GM19467 (cell line): ENCODE measurements around the gene AP5B1.
A peak's percentile ranks its signal among the peaks of the same experiment; 100 is the strongest.

ENCODE experiments used
- ATAC-seq: cut with Tn5 transposase; IDR thresholded peaks from one replicate; pipeline ENCODE4 v1.9.1; 2021; ENCODE audit warnings: mild to moderate bottlenecking, moderate library complexity; ENCODE audit not compliant: unreplicated experiment

Gene AP5B1, protein sequence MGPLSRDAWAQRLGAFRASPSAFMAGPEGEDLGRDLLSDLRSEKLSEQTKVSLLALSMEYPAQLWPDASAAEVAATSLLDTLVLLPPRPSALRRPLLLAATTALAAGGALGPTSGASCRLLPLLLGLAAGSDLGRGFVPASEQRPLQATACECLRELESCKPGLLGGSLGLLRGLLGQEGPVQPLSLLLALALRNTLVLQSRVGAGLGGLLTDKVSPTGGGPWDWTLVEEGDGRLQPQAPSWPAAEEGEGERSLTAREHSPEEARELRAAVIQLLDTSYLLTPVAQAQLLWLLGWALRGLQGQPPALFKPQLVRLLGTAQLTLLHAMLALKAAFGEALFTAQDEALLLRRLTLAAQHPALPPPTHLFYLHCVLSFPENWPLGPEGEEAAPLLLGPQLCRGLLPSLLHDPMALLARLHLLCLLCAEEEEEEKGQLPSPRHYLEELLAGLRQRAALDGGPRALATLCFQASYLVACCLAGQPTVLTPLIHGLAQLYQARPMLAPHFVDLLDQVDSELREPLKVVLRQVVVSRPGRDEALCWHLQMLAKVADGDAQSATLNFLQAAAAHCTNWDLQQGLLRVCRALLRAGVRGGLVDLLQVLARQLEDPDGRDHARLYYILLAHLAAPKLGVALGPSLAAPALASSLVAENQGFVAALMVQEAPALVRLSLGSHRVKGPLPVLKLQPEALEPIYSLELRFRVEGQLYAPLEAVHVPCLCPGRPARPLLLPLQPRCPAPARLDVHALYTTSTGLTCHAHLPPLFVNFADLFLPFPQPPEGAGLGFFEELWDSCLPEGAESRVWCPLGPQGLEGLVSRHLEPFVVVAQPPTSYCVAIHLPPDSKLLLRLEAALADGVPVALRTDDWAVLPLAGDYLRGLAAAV

DNA sequence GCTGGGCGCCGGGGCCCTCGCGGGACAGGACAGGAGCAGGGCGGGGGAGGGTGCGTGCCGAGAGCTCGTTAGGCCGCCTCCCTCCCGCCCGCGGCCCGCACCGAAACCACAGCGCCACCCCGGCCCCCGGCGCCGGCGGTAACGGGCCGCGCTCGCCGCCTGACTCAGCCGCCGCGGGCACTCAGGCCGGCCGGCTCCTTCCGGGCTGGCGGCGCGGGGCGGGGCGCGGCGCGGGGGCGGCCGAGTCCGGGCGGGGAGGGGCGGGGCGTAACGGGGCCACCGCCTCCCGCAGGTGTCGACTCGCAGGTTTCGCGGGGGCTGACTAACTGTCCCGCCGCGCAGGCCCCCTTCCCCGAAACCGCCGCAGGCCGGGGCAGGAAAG, at the start of gene AP5B1:
AP5B1 (minus strand) TSS at position 207 of the 382 bp plus-strand sequence. CDS start 385 bp downstream, outside the sequence.
- peak; percentile 41 for ATAC-seq

DNA sequence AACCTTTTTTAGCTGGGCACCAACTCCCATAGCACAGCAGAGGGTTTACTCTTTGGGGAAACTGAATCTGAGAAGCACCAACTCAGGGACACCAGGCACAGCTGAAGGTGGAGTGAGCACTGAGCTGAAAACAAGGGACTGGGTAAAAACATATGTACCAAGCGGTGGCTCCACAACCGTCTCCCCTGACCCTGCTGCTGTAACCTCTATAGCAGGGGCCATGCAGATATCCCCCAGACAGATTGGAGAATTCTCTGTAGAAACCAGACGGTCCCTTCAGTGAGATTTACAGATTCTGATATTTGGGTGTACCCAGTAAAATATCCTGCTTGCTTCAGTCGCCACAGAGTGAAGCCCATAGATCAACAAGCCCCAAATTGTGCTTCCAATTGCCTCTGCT, 48.7 kb upstream of the AP5B1 start:
- no peak for ATAC-seq

DNA sequence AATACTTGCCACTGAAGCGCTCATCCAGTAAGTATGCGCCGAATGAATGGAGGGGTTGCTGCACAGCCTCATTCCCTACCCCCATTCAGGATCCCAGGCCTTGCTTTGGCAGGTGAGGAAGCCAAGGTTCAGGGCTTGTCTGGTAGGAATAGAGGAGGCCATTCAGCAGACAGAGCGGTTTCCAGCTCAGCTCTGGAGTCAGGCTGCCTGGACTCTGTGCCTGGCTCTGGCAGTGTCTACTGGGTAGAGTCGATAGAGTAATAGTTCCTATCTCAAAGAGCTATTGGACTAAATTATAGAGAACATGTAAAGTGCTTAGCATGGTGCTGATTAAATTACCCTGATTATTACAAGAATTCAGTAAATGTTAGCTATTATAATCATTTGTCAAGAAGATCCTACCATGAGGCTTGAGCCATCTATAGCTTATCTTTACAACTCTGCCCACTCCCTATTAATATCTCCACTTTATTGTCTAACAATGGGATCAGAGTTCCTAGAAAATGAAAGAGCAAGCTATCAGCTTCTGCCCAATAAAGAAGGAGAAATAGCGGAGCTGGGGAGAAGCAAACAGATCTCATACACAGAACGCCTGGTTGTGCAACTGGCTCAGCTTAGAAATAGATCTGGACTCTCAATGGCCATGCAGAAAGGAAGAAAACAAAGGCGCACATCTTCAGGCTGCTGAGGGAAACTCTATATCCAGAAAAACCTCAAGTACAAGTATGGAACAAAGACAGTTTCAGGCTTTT, 46.4 kb upstream of the AP5B1 start:
- ATAC-seq = no peak

DNA sequence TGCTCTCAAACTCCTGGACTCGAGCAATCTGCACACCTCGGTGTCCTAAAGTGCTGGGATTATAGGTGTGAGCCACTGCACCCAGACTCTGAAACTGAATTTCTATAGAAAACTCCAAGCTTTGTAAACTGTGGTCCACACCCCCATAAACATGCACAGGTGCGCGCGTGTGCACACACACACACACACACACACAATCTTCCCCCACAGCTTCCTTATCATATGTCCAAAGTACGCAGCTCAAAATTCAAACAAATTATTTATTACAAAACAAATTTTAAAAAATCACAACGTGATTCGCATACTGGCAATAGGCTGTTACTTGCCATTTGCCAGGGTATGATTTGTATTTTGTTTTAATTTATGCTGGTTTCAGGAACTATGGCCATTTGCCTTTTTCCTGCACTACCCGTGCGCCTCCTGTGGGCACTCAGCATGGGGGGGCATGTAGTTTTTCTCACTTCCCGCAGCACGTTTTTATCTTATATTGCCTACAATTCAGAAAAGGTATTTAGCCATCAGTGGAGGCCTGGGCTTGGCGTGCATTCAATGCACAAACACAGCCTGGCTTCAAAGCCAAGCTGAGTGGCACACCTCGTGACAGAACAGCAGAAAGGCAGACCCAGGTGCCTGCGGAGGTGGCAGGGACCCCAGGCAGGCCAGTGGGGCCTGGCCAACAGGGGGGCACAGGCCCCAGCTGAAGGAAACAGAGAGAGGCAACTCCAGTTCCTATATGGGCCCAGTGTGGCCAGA, 42.2 kb upstream of the AP5B1 start:
- no peak for ATAC-seq

DNA sequence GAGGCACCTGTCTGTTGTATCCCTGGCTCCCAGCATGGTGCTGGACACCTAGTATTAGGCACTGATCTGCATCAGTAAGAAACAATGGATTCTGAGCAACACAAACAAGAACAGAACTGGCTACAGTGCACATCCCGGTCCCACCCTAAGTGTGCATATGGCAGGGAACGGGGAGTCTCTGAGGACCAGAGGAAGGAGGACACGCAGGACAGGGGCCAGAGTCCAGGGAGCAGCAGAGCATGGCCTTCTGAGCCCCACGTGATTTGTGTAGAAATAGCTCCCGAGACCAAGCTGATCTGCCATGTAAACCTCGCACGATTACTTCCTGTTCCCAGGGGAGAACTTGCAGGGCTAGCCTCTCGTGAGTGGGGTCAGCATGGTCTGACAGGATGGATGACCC, 40.3 kb upstream of the AP5B1 start:
- no peak for ATAC-seq

DNA sequence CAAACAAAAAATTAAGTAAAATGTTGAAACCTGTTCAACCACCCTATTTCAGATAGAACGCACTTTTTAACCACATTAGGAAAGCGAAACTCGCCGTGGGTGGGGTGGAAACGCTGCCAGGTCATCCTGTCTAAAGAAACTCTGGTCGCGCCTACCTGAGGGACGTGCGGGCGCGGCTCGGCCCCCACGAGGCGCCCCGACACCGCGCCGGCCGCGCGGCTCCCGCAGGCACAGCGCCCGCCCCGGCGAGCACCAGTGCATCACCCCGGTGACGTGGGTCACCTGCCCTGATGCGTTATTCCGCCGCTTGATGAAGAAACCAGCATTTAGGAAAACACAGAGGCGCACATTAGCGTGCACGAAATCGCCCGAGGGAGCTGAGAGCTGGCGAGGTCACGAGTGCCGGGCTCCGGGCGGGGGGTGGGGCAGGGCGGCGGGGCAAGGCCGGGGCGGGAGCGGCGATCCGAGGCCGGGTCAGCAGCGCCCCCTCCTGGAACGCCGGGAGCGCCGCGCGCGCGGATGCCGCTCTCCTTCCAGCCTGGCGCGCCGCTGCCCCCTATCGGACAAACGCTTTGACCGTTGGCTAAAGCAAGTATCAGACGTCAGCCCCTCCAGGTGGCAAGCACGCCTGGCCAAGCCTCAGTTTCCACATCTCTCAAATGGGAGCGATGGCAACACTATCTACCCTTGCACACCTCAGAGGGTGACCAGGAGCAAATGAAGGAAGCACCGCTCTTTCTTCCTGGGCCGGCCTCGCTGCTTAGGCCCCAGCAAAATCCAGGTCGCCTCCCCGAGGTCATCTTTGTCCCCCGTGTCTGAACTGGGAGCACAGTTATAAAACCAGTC, 37.3 kb upstream of the AP5B1 start:
- ATAC-seq = peak; percentile 72

DNA sequence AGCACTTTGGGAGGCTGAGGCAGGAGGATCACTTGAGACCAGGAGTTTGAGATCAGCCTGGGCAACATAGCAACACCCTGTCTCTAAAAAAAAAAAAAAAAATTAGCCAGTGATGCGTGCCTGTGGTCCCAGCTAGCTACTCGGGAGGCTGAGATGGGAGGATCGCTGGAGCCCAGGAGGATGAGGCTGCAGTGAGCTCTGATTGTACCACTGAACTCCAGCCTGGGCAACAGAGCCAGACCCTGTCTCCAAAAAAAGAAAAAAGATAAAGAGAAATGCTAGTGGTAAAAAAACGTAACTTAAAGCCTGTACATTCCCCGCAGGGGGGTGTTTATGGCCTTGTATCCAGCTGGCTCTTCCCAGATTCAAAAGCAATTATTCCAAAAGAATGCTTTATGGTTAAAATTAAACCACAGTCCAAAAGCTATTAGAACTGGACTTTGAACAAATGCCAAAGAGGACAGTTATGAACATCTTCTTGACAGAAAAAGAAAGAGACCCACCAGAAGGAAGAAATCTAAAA, 36.6 kb upstream of the AP5B1 start:
- no peak for ATAC-seq

DNA sequence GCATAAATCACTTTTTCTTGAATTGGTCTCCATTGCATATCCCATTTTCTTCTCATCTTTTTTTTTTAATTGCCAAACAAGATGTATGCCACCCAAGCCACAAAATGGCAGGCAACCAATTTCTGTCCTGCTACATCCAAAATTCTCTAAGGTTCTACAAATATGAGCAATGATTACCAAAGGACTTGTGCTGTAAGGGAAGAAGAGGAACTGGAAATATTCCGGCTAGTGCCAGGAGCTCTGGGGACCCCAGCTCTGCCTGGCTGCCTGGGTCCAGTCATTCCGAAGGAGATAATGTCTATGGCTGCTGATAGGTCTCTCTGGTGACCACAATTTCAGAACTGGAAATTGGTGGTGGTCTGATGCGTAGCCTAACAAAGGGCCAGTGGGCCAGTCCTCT, 35.9 kb upstream of the AP5B1 start:
- ATAC-seq = no peak

DNA sequence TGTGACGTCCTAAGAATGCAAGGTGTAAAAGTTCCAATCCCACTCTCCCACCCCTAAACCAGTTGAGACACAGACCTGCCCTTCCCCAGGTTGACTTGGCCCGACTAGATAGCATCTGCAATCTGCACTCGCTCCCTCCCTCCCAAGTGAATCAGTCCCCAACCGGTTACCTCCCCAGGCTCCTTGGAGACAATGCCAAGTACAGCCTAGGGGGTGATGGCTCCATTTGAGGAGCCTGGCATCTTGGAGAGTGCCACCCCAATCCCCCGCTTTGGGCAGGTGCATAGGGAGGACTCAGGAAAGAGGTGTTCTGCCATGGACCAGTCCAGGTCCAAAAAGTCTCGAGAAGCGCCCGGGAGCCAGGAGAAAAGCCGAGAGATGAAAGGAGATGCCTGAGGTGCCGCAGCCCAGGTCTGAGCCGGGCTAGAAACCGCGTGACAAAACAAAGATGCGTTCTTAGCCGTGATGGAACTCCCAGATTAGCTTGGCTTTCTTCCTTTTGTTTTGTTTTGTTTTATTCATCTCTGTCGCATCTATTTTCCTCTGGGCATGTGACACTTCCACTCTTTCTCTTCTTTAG, 34.3 kb upstream of the AP5B1 start:
- no peak for ATAC-seq

DNA sequence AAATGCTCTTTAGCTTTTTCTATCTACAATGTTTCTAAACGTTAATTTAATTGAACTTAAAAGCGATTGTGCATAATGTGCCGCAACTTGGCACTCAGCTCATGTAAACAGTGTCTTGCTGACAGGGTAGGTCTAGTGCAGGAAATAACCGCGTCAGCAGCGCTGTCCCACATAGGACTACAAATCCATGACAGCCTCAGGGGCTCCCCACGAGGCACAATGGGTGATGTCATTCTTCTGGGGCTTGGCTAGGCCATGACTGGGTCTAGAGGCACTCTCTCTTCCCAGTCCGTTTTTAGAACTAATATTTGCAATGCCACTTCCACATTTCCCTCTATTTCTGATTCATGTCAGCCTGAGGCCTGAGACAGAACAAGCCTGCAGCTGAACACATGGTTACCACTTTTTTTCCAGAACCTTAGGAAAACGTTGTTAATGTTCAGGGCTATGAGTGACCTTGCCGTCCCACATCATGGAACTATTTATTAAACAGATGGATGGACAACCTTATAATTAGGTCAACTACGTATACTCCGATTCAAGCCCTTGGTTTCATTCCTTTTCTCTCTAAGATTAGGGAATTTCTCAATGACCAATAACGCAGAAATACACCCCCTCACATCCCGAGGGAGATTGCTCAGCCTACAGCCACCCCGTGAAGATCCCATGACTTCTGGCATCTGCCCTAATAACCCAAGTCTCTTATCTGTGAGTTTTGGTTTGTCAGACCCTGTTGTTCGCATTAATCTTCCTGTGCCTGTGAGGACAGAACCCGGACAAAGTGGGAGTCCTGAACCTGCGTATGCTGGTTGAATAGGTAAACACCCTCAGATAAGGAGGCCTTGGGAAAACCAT, 33.6 kb upstream of the AP5B1 start:
- no peak for ATAC-seq

DNA sequence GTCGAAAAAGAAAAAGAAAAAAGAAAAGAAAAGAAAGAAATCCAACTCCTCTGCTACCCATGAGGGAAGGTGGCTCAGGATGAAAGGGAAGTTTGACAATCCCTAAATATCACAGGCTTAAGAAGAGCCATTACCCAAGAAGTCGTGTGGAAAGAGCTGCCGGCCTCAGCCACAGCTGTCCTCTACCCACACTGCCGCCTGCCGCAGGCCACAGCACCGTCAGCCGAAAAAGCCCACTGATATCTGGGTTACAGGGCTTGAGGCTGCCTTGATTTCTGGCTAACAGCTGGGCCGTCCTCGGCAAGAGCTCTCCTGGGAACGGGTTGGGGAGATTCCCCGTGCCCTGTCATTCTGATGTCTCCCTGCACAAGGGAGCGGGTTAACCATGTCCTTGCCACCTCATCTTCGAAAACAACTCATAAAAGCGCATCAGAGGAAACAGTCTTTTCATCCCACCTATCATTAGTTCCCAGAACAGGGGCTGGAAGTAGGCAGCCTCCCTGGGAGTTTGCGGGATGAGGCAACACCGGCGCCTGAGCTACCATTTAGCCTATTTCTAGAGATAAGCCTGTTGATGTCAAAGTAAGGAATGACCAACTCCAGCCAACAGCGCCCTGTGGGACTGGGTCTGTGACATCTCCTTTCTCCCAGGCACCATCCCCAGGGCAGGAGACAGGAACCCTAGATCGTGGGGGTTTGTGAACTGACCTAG, 31.1 kb upstream of the AP5B1 start:
- no peak for ATAC-seq

DNA sequence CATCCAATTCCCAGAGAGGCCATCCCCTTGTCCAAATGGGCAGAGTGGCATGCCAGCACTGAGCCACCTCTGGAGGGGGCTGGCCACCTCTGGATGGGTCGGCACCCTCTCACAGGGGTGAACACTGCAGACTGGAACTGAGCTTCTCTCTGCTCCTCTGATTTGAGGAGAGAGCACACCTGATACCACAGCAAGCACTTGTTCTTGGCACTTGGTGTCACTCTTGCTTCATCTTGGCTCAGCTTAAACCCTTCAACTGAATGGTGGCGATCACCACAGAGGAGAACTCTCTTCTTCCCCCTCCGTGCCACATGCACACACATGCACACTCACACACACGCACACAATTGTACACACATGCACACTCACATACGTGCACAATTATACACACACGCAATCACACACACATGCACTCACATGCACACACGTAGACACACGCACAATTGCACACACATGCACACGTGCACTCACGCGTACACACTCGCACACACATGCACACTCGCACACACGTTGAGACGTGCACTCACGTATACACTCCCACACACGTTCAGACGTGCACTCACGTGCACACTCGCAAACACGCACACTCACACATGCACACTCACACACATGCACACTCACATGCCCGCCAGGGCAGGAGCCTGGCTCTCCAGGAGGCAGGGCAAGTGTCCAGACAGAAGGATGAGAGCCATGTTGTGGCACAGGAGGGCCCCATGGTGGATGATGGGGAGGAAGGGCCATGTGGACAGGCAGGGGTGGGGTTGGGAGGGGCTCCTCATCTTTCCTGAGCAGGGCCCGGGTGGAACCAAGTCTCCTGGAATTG, 29.5 kb upstream of the AP5B1 start:
- ATAC-seq = no peak

DNA sequence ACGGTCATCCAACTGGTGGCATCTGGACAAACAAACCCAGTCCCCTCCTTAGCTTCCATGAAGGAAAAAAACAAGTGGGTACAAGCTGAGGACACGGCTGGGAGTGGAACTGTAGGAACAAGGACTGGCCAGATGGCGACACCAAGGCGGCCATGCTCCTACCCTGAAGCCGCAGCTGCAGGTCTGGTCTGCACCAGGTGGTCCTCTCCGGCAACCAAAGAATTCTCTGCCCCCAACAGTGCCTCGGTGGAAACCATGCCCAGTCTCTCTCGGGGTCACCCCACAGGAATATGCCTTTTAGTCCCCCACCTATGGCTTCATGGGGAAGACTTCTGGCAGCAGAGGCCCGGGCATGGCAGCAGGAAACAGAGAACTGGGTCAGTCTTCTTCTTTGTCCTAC, 28.7 kb upstream of the AP5B1 start:
- ATAC-seq = no peak

DNA sequence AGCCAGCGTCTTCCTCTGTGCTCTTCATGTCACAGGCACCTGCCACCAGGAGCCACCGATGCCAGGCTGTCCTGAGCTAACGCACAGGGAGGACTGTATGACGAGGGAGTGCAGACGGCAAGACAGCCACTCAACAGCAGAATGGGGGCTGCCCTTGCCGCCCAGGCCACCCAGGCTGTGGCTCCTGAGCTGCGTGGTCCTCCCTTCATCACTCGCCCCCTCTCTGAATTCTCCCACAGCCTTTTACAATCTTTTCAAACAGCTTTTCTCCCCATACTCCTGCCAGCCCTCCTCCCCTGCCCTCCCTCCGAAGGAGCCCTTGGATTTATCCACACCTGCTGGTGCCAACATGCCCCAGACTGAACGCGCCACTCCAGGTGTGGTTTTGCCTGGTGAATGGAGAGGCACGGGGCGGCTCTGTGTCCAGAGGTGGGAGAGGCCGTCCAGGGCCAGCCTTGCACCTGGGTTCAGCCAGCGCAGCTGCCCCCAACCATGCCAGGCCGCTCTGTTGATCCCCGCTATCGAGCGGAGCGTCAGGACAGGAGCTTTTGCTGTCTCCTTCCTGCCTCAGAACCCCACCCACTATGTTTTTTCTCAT, 28.1 kb upstream of the AP5B1 start:
- no peak for ATAC-seq

DNA sequence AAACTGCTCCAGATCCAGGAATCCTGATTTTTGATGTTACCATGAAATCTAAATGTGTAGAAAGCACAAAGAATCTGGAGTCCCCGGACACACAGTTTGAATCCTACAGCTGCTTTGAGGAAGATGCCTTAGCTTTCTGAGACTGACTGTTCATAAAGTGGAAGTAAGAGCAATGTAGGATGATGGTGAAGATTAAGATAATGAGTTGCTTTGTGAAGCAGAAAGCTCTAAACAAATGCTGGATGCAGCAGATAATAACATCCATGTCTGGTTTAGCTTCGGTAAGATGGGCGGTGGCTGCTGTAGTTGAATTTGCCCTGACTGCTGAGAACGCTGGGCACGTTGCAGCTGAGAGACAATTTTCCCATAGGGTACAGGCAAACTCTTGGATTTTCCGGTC, 26.2 kb upstream of the AP5B1 start:
- ATAC-seq = no peak

DNA sequence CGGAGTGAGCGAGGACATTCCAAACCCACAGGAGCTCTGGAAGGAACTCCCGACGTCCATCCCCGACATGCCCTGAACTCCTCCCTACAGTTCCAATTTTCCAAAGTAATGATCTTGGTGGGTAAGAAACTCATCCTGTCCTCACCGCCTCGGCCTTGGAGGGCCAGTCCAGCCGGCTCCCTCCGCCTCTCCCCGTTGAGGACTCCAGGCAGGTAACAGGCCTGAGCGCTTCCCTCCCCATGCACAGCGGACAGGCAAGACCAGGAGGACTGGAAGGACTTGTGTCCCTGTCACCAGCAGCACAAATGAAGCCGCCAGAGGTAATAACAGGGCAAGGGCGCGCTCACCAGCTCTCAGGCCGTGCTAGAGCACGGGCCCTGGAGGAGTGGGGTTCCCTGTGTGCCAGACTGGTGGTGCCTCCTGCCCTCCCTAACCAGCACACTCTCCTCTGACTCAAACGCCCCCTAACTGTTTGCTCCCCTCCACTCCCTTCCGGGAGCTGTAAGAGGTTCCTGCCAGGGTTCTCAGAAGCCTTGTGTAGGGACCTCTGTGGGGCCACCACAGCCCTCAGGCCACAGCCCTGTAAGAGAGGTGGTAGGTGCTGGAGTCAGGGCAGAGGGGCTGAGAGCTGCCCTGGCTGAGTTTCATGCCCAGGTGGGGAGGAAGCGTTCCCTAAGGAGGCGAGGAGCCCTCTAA, 23.2 kb upstream of the AP5B1 start:
- ATAC-seq = no peak
